Fibroblast of skin of right quadriceps (primary cell): ENCODE data around the gene ARAP1.
A peak's percentile ranks its signal among the peaks of the same experiment; 100 is the strongest.

Experiments
- DNase-seq: peaks from one replicate; pipeline ENCODE4 v3.0.0-alpha.2; 2013

Gene ARAP1

GRCh38 chr11:72721689-72722049 is 30.5 kb downstream of the ARAP1 start:
- no peak for DNase-seq

- DNase-seq: no peak
These were observed 30.9 kb downstream of the ARAP1 start for GRCh38 chr11:72721276-72721675.

- no peak for DNase-seq
These were observed 31.4 kb downstream of the ARAP1 start for GRCh38 chr11:72720784-72721183.

GRCh38 chr11:72720047-72720446 is 32.2 kb downstream of the ARAP1 start:
- no peak for DNase-seq

GRCh38 chr11:72719551-72719950 is 32.7 kb downstream of the ARAP1 start:
- DNase-seq: no peak

GRCh38 chr11:72719144-72719543 is 33.1 kb downstream of the ARAP1 start:
- DNase-seq: no peak

- DNase-seq: no peak
These were observed 34.1 kb downstream of the ARAP1 start for GRCh38 chr11:72718101-72718501.

GRCh38 chr11:72716788-72717435 is 35.3 kb downstream of the ARAP1 start:
- DNase-seq: no peak

GRCh38 chr11:72716290-72716689 is 35.9 kb downstream of the ARAP1 start:
- no peak for DNase-seq

GRCh38 chr11:72712841-72713240 is 39.4 kb downstream of the ARAP1 start:
- no peak for DNase-seq

- no peak for DNase-seq
These were observed 39.9 kb downstream of the ARAP1 start for GRCh38 chr11:72712168-72712751.

- no peak for DNase-seq
These were observed 41.1 kb downstream of the ARAP1 start for GRCh38 chr11:72711141-72711540.

GRCh38 chr11:72710278-72710677 is 41.9 kb downstream of the ARAP1 start:
- DNase-seq: no peak

GRCh38 chr11:72709478-72710238 is 42.5 kb downstream of the ARAP1 start:
- no peak for DNase-seq

- DNase-seq: no peak
These were observed 45.2 kb downstream of the ARAP1 start for GRCh38 chr11:72707032-72707431.

GRCh38 chr11:72706579-72706978 is 45.6 kb downstream of the ARAP1 start:
- no peak for DNase-seq

GRCh38 chr11:72705442-72706365 is 46.5 kb downstream of the ARAP1 start:
- no peak for DNase-seq

GRCh38 chr11:72704783-72705265 is 47.4 kb downstream of the ARAP1 start:
- DNase-seq: no peak

GRCh38 chr11:72704028-72704782 is 48.0 kb downstream of the ARAP1 start:
- no peak for DNase-seq

GRCh38 chr11:72703267-72704008 is 48.8 kb downstream of the ARAP1 start:
- peak; percentile 74 for DNase-seq

- no peak for DNase-seq
These were observed 49.5 kb downstream of the ARAP1 start for GRCh38 chr11:72702577-72703241.
